ENCODE results near the gene AGER. TPM values are rescaled to one million over a fixed set of nuclear protein-coding genes. Genes with fewer than 3 reads are reported as not detected.

Gene AGER
- total and polyA plus RNA-seq, 9 of the 15 experiments (the other 6 are each of a cell fraction or from before 2014, with no cell fraction given): 1.2 to 11.5 (median 4.1) TPM

- TF ChIP-seq, protein P1, sequence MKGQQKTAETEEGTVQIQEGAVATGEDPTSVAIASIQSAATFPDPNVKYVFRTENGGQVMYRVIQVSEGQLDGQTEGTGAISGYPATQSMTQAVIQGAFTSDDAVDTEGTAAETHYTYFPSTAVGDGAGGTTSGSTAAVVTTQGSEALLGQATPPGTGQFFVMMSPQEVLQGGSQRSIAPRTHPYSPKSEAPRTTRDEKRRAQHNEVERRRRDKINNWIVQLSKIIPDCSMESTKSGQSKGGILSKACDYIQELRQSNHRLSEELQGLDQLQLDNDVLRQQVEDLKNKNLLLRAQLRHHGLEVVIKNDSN (CRISPR knock-in tag; IDR thresholded peaks at IDR 0.05): no peak
- TF ChIP-seq ZNF239 (CRISPR knock-in tag; IDR thresholded peaks at IDR 0.05) (peak; percentile 44), CREB3L1 (IDR thresholded peaks at IDR 0.05; ENCODE audit: borderline replicate concordance, low read depth) (peak; percentile 32; the same call in 1 of the 2 replicates), DEAF1 (CRISPR knock-in tag; IDR thresholded peaks at IDR 0.05) (no peak), ZNF407 (IDR thresholded peaks at IDR 0.05; ENCODE audit: low read depth) (peak; percentile 50; the same call in 1 of the 2 replicates), ETV1 (tag; conservative IDR thresholded peaks at IDR 0.05; ENCODE audit: low read depth) (no peak), ZHX1 (conservative IDR thresholded peaks at IDR 0.05; ENCODE audit: low read length) (no peak), XRCC4 (IDR thresholded peaks at IDR 0.05; ENCODE audit: extremely low read depth, insufficient read depth, insufficient read length) (no peak), BRD4 (IDR thresholded peaks at IDR 0.05) (no peak), PRMT5 (CRISPR knock-in tag; IDR thresholded peaks at IDR 0.05) (no peak), ZKSCAN1 (IDR thresholded peaks at IDR 0.05; ENCODE audit: low read depth, low read length) (0 out of 2 replicates have a peak, but pooled peaks have one; percentile 44), ZNF311 (CRISPR knock-in tag; IDR thresholded peaks at IDR 0.05) (peak; percentile 68), SIX5 (IDR thresholded peaks at IDR 0.05; ENCODE audit: borderline replicate concordance in 1 of 2, insufficient read depth in 1 of 2, low read depth in 1 of 2, low read length in 2 of 2) (no peak)
Measured at GRCh38 chr6:32131439-32131948, 52.6 kb downstream of the AGER start (continued).
